Measurements from ENCODE around the gene SORL1.

GRCh38 chr11:121510438-121510837 lies 58.3 kb downstream of the SORL1 start:
- TF ChIP-seq CTCF (IDR thresholded peaks at IDR 0.05) (no peak), POLR2A (IDR thresholded peaks at IDR 0.05) (no peak)
